Measurements from ENCODE around the gene GNG7.
"Not testable (repeated sequence)": the region's sequence is repeated elsewhere in the genome, so short reads cannot be mapped to it uniquely, and the experiment has no call there.

GNG7 gene

DNA sequence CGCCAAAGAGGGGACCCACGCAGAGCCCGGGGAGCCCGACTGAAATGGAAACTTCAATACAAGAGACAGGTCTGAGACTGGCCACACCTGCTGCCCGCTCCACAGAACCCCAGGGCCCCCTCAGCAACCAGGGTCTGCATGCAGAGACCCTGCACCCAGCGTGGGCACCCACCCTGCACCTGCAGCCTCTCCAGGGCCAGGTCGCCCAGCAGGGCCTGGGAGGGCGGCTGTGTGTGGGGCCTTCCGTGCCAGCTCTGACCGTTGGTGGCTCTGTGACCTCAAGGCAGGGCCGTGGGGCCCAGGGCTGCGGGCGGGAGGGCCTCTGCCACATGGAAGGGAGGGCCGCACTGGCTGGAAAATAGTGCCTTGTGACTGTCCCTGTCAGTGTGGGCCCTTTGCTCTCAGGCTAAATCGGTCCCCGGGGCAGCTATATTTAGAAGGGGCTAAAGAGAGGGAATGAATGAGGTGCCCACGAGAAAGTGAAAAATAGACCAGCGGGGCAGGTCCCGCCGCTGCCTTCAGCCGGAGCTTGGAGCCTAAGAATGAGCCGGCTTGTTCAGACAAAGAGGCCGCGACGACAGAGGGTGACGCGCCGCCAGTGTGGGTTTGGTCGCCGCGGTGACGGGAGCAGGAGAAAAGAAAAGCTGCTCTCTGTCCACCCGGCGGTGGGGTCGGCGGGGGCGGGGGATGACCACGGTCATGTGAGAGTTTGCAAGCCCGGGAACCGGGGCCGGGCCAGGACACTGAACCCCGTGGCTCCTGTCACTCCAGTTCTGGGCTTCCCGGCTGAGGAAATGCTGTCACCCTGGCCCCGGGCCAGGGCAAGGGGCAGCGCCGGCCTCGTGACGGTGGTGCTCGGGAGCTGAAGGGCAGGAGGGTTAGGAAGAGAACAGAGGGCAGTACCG, 156.1 kb downstream of the GNG7 start:
- Mint-ChIP-seq H3K4me1 (ENCODE audit: low read depth) (peaks cover 21% of the 10 kb centered on the region), H3K36me3 (ENCODE audit: low read depth) (no peaks in the 10 kb centered on the region), H3K27me3 (ENCODE audit: low read depth) (no peaks in the 10 kb centered on the region), H3K9me3 (no peaks in the 10 kb centered on the region), H3K27ac (no peak overlapping the region), H3K4me3 (no peak overlapping the region)

DNA sequence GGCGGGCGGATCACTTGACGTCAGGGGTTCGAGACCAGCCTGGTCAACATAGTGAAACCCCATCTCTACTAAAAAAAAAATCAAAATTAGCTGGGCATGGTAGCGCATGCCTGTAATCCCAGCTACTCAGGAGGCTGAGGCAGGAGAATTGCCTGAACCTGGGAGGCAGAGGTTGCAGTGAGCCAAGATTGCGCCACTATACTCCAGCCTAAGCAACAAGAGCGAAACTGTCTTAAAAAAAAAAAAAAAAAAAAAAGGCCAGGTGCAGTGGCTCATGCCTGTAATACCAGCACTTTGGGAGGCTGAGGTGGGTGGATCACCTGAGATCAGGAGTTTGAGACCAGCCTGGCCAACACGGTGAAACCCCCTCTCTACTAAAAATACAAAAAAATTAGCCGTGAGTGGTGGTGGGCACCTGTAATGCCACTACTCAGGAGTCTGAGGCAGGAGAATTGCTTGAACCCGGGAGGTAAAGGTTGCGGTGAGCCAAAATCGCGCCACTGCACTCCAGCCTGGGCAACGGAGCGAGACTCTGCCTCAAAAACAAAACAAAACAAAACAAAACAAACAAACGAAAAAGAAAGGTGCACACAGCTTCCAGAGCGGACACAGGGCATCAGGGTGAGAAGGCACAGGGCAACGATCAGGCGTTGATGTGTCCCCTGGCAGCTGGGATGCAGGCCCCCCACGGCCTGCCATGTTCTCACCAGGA, 156.9 kb downstream of the GNG7 start:
- not testable (repeated sequence) for H3K9me3 Mint-ChIP-seq; H3K27me3 Mint-ChIP-seq (ENCODE audit: low read depth); H3K4me3 Mint-ChIP-seq; H3K27ac Mint-ChIP-seq; H3K36me3 Mint-ChIP-seq (ENCODE audit: low read depth)
- H3K4me1 Mint-ChIP-seq (ENCODE audit: low read depth) = peaks cover 21% of the 10 kb centered on the region

DNA sequence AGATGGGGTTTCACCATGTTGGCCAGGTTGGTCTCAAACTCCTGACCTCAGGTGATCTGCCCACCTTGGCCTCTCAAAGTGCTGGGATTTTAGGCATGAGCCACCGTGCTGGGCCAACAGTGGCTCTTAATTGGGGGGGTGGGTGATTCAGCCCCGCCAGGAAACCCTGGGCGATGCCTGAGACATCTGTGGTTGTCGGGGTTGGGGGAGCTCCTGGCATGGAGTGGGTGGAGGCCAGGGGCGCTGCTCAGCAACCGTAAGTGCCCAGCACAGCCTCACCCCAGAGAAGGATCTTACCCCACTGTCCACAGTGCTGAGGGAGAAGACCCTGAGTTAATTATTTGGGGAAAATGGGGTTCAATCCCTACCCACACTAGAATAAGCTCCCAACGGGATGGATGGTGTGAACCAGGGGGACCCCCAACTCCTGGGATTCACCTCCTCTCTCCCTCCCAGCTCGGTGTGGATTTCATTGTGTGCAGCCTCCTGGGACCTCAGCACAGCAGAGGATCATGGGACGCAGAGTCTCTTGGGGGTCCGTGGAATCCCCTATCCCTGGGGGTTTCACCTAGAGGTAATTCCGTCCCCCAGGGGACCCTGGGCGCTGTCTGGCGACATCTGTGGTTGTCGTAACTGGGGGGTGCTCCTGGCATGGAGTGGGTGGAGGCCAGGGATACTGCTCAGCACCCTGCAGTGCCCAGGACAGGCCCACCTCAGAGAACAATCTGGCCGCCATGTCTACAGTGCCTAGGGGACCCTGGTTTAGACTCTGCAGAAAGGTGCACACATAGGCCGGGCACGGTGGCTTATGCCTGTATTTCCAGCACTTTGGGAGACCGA, 157.7 kb downstream of the GNG7 start:
- no peaks in the 10 kb centered on the region for H3K27me3 Mint-ChIP-seq (ENCODE audit: low read depth)
- H3K4me1 Mint-ChIP-seq (ENCODE audit: low read depth) = peaks cover 24% of the 10 kb centered on the region
- no peaks in the 10 kb centered on the region for H3K36me3 Mint-ChIP-seq (ENCODE audit: low read depth)
- no peak overlapping the region for H3K4me3 Mint-ChIP-seq
- no peak overlapping the region for H3K27ac Mint-ChIP-seq
- no peaks in the 10 kb centered on the region for H3K9me3 Mint-ChIP-seq

DNA sequence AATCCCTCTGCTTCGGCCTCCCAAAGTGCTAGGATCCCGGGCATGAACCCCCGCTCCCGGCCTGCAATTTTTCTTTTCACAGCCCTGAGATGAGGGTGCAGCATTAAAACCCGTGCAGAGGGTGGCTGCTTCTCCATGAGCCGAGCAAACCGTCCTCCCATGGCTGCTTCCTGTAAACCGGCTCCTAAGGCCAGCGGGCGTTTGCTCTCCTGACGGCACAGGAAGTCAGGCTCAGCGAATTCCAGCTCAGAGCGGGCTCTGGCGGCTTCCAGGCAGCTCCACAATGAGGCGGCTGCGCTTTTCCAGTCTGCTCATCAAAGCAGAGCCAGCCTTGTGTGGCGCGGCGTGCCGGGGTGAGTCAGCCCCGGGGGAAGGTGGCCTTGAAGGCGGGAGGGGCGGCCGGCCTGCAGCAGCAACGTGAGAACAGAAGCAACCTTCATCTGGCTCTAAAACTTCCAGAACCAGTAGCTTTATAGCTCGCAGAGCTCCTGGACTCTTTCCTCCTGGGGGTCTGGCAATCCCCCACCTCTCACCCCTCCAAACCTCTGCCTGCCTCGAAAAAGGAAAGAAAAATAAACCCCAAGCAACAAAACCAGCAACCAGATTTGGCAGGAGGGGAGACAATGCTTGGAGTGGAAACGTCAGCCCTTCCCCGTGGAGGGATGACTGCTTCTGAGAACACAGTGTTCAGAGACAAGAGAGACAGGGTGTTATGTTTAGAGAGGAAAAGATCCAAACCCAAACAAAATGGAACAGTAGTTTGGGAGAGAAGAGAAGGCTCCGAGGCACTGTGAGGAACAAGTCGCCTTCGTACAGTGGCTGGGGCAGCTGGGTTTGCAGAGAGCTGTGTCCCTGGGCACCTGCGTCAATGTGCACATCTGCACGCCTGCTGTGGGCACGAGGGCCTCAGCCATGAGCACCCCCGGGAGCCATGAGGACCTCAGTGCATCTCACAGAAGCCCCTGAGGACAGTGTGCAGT, 158.7 kb downstream of the GNG7 start:
- Mint-ChIP-seq H3K27me3 (ENCODE audit: low read depth) (no peaks in the 10 kb centered on the region), H3K27ac (peak overlapping the region; percentile 45), H3K4me3 (peak overlapping the region; percentile 68), H3K36me3 (ENCODE audit: low read depth) (no peaks in the 10 kb centered on the region), H3K9me3 (no peaks in the 10 kb centered on the region), H3K4me1 (ENCODE audit: low read depth) (peaks cover 26% of the 10 kb centered on the region)

GRCh38 chr19:2543072-2543462, 159.4 kb downstream of the GNG7 start:
- not testable (repeated sequence) for H3K27me3 Mint-ChIP-seq (ENCODE audit: low read depth); H3K9me3 Mint-ChIP-seq; H3K36me3 Mint-ChIP-seq (ENCODE audit: low read depth)
- Mint-ChIP-seq H3K4me1 (ENCODE audit: low read depth) (peaks cover 26% of the 10 kb centered on the region), H3K27ac (peak overlapping the region; percentile 65), H3K4me3 (peak overlapping the region; percentile 68)

DNA sequence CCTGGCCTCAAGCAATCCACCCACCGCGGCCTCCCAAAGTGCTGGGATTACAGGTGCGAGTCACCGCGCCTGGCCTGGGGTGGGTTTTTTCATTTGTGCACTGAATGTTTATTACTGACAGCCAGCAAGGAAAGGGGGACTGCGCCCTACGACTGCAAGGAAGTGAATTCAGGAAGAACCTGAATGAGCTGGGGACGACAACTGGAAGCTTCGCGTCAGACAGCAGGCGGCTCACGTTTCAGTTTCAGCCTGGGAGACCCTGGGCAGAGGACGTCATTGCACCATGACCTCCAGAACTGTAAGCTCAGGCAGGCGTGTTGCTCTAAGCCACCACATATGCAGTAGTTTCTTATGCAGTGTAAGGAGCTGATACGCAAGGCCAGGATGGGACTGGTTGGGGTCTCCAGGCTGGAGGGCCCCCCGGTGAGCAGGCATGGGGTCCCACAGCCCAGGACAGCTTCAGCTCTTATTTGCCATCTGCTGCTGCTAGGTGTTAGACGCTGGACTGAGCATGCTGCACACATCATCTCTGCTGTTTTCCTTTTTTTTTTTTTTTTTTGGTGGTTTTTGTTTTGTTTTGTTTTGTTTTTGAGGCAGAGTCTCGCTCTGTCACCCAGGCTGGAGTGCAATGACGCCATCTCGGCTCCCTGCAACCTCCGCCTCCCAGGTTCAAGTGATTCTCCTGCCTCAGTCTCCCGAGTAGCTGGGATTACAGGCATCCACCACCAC, 160.0 kb downstream of the GNG7 start:
- peak overlapping the region; percentile 31 for H3K4me3 Mint-ChIP-seq
- peak overlapping the region; percentile 65 for H3K27ac Mint-ChIP-seq
- peaks cover 28% of the 10 kb centered on the region for H3K4me1 Mint-ChIP-seq (ENCODE audit: low read depth)

GRCh38 chr19:2540646-2541454, 161.6 kb downstream of the GNG7 start:
- H3K36me3 Mint-ChIP-seq (ENCODE audit: low read depth) = no peaks in the 10 kb centered on the region
- H3K4me1 Mint-ChIP-seq (ENCODE audit: low read depth) = peaks cover 26% of the 10 kb centered on the region
- no peak overlapping the region for H3K4me3 Mint-ChIP-seq
- H3K27ac Mint-ChIP-seq = no peak overlapping the region
- H3K9me3 Mint-ChIP-seq = no peaks in the 10 kb centered on the region
- H3K27me3 Mint-ChIP-seq (ENCODE audit: low read depth) = no peaks in the 10 kb centered on the region

More for the DNA sequence above, 160.0 kb downstream of the GNG7 start:
- Mint-ChIP-seq H3K9me3 (no peaks in the 10 kb centered on the region), H3K36me3 (ENCODE audit: low read depth) (no peaks in the 10 kb centered on the region), H3K27me3 (ENCODE audit: low read depth) (no peaks in the 10 kb centered on the region)

- Mint-ChIP-seq H3K36me3 (ENCODE audit: low read depth) (no peaks in the 10 kb centered on the region), H3K27ac (no peak overlapping the region), H3K9me3 (no peaks in the 10 kb centered on the region), H3K4me1 (ENCODE audit: low read depth) (peaks cover 26% of the 10 kb centered on the region), H3K27me3 (ENCODE audit: low read depth) (no peaks in the 10 kb centered on the region), H3K4me3 (no peak overlapping the region)
Observed at GRCh38 chr19:2540251-2540645, 162.2 kb downstream of the GNG7 start.

DNA sequence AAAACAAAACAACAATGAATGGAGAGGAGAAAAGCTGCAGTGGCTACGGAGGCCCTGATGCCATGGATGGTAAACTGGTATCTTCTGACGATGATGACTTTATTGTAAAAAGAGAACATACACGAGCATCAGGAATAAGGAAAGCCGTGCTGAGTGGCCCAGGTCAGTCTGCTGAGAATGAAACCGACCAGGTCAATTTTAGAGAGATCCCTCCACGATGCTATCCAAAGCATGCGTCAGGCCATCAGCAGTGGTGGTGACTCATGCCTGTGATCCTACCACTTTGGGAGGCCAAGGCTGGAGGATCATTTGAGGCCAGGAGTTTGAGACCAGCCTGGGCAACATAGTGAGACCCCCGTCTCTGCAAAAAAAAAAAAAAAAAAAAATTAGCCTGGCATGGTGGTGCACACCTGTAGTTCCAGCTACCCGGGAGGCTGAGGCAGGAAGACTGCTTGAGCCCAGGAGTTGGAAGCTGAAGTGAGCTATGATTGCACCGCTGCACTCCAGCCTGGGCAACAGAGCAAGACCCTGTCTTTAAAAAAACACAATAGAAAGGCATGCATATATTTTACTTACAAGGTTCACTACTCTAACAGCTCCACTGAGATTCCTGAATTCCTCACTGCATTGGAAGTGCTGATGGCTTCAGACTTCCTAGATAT, 164.3 kb downstream of the GNG7 start:
- no peaks in the 10 kb centered on the region for H3K36me3 Mint-ChIP-seq (ENCODE audit: low read depth)
- no peaks in the 10 kb centered on the region for H3K27me3 Mint-ChIP-seq (ENCODE audit: low read depth)
- no peaks in the 10 kb centered on the region for H3K9me3 Mint-ChIP-seq
- no peak overlapping the region for H3K27ac Mint-ChIP-seq
- no peak overlapping the region for H3K4me3 Mint-ChIP-seq
- peaks cover 34% of the 10 kb centered on the region for H3K4me1 Mint-ChIP-seq (ENCODE audit: low read depth)

DNA sequence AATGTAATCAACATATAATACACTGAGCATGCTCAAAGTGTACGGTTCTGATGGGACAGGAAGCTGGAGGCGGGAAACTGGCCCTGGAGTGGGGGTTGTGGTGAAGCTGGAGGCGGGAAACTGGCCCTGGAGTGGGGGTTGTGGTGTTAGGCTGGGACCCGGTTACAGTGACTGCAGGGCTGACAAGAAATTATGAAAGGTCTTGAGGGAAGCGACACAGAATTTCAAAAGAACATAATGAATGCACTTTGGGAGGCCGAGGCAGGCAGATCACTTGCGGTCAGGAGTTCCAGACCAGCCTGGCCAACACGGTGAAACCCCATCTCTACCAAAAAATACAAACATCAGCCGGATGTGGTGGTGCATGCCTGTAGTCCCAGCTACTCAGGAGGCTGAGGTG, 164.9 kb downstream of the GNG7 start:
- H3K4me1 Mint-ChIP-seq (ENCODE audit: low read depth) = peaks cover 29% of the 10 kb centered on the region
- H3K9me3 Mint-ChIP-seq; H3K27me3 Mint-ChIP-seq (ENCODE audit: low read depth); H3K4me3 Mint-ChIP-seq; H3K36me3 Mint-ChIP-seq (ENCODE audit: low read depth); H3K27ac Mint-ChIP-seq: not testable (repeated sequence)

GRCh38 chr19:2536461-2536860, 166.0 kb downstream of the GNG7 start:
- H3K9me3 Mint-ChIP-seq = no peaks in the 10 kb centered on the region
- H3K4me3 Mint-ChIP-seq = no peak overlapping the region
- H3K4me1 Mint-ChIP-seq (ENCODE audit: low read depth) = peaks cover 27% of the 10 kb centered on the region
- no peak overlapping the region for H3K27ac Mint-ChIP-seq
- no peaks in the 10 kb centered on the region for H3K36me3 Mint-ChIP-seq (ENCODE audit: low read depth)
- no peaks in the 10 kb centered on the region for H3K27me3 Mint-ChIP-seq (ENCODE audit: low read depth)

DNA sequence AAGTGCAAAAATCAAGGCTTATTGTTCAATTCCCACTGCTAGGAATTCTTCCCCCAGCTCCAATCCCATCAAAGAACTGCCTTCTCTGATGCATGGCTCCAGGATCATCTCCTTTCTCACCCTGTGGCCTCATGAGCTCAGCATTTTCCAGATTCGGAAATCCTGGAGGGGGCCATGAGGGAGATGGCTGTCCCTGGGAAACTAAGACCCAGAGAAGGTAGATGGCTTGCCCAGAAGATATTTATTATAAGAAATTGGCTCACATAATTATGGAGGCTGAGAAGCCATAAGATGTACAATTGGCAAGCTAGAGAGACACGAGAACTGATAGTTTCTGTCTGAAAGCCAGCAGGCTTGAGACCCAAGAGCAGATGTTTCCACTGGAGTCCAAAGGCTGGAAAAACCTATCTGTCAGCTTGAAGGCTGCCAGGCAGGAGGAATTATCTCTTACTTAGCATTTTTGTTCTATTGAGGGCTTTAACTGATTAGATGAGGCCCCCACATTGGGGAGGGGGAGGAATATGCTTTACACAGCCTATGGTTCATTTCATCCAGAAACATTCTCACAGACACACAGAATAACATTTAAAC, 168.0 kb downstream of the GNG7 start:
- H3K4me1 Mint-ChIP-seq (ENCODE audit: low read depth) = peaks cover 22% of the 10 kb centered on the region
- H3K27ac Mint-ChIP-seq = peak overlapping the region; percentile 21
- H3K4me3 Mint-ChIP-seq = no peak overlapping the region

More for the DNA sequence above, 168.0 kb downstream of the GNG7 start:
- no peaks in the 10 kb centered on the region for H3K27me3 Mint-ChIP-seq (ENCODE audit: low read depth)
- no peaks in the 10 kb centered on the region for H3K9me3 Mint-ChIP-seq
- no peaks in the 10 kb centered on the region for H3K36me3 Mint-ChIP-seq (ENCODE audit: low read depth)

Measured in T-helper 1 cell treated with Interleukin-12 subunit alpha and Interleukin-12 subunit beta and Interleukin-4 antibody, amounts not matched to agents 30 μg/mL and 1 μg/mL, for 36 hours (primary cell).